Measurements from ENCODE around the gene MYH14.

Gene MYH14

GRCh38 chr19:50315773-50316448 is 112.5 kb downstream of the MYH14 start:
- H3K4me3 ChIP-seq (ENCODE audit: low read depth, low read length) = peak overlapping the region; percentile 8

- no peak overlapping the region for H3K4me3 ChIP-seq (ENCODE audit: low read depth, low read length)
Measured at GRCh38 chr19:50317115-50317514, 113.7 kb downstream of the MYH14 start.

- no peak overlapping the region for H3K4me3 ChIP-seq (ENCODE audit: low read depth, low read length)
Measured at GRCh38 chr19:50318438-50318837, 115.0 kb downstream of the MYH14 start.

GRCh38 chr19:50319156-50319555 is 115.7 kb downstream of the MYH14 start:
- H3K4me3 ChIP-seq (ENCODE audit: low read depth, low read length) = no peak overlapping the region

GRCh38 chr19:50320051-50320450 is 116.6 kb downstream of the MYH14 start:
- H3K4me3 ChIP-seq (ENCODE audit: low read depth, low read length) = no peak overlapping the region

- H3K4me3 ChIP-seq (ENCODE audit: low read depth, low read length) = no peak overlapping the region
Measured at GRCh38 chr19:50320596-50320995, 117.2 kb downstream of the MYH14 start.

- H3K4me3 ChIP-seq (ENCODE audit: low read depth, low read length) = no peak overlapping the region
Measured at GRCh38 chr19:50321831-50322230, 118.4 kb downstream of the MYH14 start.

- no peak overlapping the region for H3K4me3 ChIP-seq (ENCODE audit: low read depth, low read length)
Measured at GRCh38 chr19:50322234-50322633, 118.8 kb downstream of the MYH14 start.

GRCh38 chr19:50322931-50323781 is 119.7 kb downstream of the MYH14 start:
- H3K4me3 ChIP-seq (ENCODE audit: low read depth, low read length) = no peak overlapping the region

- no peak overlapping the region for H3K4me3 ChIP-seq (ENCODE audit: low read depth, low read length)
Measured at GRCh38 chr19:50323782-50324133, 120.3 kb downstream of the MYH14 start.

GRCh38 chr19:50324331-50324730 is 120.9 kb downstream of the MYH14 start:
- H3K4me3 ChIP-seq (ENCODE audit: low read depth, low read length) = no peak overlapping the region

GRCh38 chr19:50325310-50326100 is 122.1 kb downstream of the MYH14 start:
- H3K4me3 ChIP-seq (ENCODE audit: low read depth, low read length) = peak overlapping the region; percentile 57

- H3K4me3 ChIP-seq (ENCODE audit: low read depth, low read length) = peak overlapping the region; percentile 57
Measured at GRCh38 chr19:50326101-50326664, 122.8 kb downstream of the MYH14 start.

- no peak overlapping the region for H3K4me3 ChIP-seq (ENCODE audit: low read depth, low read length)
Measured at GRCh38 chr19:50327013-50327412, 123.6 kb downstream of the MYH14 start.

GRCh38 chr19:50327461-50328223 is 124.2 kb downstream of the MYH14 start:
- no peak overlapping the region for H3K4me3 ChIP-seq (ENCODE audit: low read depth, low read length)

- peak overlapping the region; percentile 43 for H3K4me3 ChIP-seq (ENCODE audit: low read depth, low read length)
Measured at GRCh38 chr19:50328224-50328872, 124.9 kb downstream of the MYH14 start.

GRCh38 chr19:50328873-50329145 is 125.4 kb downstream of the MYH14 start:
- no peak overlapping the region for H3K4me3 ChIP-seq (ENCODE audit: low read depth, low read length)

- peak within 1 kb of the TSS; percentile 50 for H3K4me3 ChIP-seq (ENCODE audit: low read depth, low read length)
Measured at GRCh38 chr19:50329146-50329925, 125.9 kb downstream of the MYH14 start, which contains the start of gene KCNC3. TSS of gene KCNC3 (minus strand) at chr19:50329377. CDS start at chr19:50329082, 295 bp downstream.

GRCh38 chr19:50329926-50330294 is 126.5 kb downstream of the MYH14 start:
- peak overlapping the region; percentile 50 for H3K4me3 ChIP-seq (ENCODE audit: low read depth, low read length)

Data from iPS-11a (cell line).